GM23248 (cell line): Measurements from ENCODE around the gene H3-3A.

Source experiments
- EZH2 ChIP-seq: fragments of 200-600 bp; sonication (generic); IDR thresholded peaks from 2 replicates; pipeline ENCODE4 v1.6.1; 2018; ENCODE audit warnings: antibody characterized with exemption, mild to moderate bottlenecking; ENCODE audit not compliant: insufficient read depth, poor library complexity, severe bottlenecking
- EZH2phosphoT487 ChIP-seq: fragments of 200-600 bp; sonication (generic); IDR thresholded peaks from 2 replicates; pipeline ENCODE4 v1.6.1; 2018; ENCODE audit warnings: antibody characterized with exemption, moderate library complexity, mild to moderate bottlenecking, low read depth; ENCODE audit not compliant: insufficient read depth

- TF ChIP-seq EZH2 (no peak), EZH2phosphoT487 (no peak)
Observed at GRCh38 chr1:226059709-226060108, 2.8 kb upstream of the H3-3A start.
